Omental fat pad (tissue), 4 donors: Measurements from ENCODE around the gene ECSCR. TPM values are rescaled to one million over a fixed set of nuclear protein-coding genes. Genes with fewer than 3 reads are reported as not detected.

ENCODE experiments used
- ATAC-seq: fragments of 150-250 bp; one replicate; pipeline ENCODE4 v1.9.1; 2016; ENCODE audit warnings: mild to moderate bottlenecking, moderate library complexity; ENCODE audit not compliant: low FRiP score
- DNase-seq: peaks from one replicate; pipeline ENCODE4 v3.0.0-alpha.2; 2019; ENCODE audit warnings: low spot score
- total RNA-seq, 4 donors: library from RNA; depleted of rRNA; stranded (reverse); fragments of >200 nt; gene quantifications; one replicate each; pipeline ENCODE4 v1.1.0, GENCODE V29; 2016
- TF ChIP-seq, protein P1 (sequence below), 3 donors: fragments of 450-650 bp; IDR thresholded peaks; one replicate each; pipeline ENCODE4 v1.5.1; 2016 to 2017; ENCODE audit warnings: antibody characterized with exemption in 3 of 3, mild to moderate bottlenecking in 3 of 3, moderate library complexity in 2 of 3

Gene ECSCR
- total RNA-seq, 4 donors from 2014 or later = 17.9 to 57.4 (median 35.9) TPM

DNA sequence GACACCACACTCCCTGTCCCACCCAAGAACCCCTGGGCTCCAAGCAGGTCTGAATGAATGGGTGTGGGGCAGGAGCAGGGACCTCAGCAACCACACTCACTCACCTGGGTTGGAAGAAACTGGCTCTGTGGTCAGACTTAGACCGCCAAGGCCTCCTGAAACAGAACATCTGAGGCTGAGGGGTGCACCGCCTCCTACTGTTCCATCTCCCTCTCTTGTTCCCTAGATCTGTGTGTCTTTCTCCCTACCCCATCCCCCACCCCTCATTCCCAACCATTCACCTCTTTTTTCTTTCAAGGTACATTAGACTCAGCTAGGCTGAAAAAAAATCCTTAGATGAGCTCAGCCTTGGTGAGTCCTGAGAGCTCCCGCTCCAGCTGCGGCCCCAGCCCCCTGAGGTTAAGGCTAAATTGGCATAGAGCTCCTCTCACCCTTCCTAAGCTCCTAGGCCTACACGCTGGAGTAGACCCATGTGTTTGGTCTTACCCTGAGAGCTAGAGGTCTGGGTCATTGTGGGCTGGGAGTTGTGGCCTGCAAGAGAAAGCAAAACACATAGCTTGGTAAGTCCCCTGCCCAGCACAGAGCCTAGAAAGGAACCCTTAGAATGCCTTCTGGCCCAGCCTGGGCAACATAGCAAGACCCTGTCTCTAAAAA, 4.8 kb downstream of the ECSCR start:
- no peak for DNase-seq
- no peak for ATAC-seq
- TF ChIP-seq, protein P1, sequence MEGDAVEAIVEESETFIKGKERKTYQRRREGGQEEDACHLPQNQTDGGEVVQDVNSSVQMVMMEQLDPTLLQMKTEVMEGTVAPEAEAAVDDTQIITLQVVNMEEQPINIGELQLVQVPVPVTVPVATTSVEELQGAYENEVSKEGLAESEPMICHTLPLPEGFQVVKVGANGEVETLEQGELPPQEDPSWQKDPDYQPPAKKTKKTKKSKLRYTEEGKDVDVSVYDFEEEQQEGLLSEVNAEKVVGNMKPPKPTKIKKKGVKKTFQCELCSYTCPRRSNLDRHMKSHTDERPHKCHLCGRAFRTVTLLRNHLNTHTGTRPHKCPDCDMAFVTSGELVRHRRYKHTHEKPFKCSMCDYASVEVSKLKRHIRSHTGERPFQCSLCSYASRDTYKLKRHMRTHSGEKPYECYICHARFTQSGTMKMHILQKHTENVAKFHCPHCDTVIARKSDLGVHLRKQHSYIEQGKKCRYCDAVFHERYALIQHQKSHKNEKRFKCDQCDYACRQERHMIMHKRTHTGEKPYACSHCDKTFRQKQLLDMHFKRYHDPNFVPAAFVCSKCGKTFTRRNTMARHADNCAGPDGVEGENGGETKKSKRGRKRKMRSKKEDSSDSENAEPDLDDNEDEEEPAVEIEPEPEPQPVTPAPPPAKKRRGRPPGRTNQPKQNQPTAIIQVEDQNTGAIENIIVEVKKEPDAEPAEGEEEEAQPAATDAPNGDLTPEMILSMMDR (IDR thresholded peaks at IDR 0.05) = no peak

- TF ChIP-seq, protein P1 (IDR thresholded peaks at IDR 0.05) = no peak
- ATAC-seq = no peak
- no peak for DNase-seq
Measured at GRCh38 chr5:139457241-139457640, 5.3 kb downstream of the ECSCR start.

DNA sequence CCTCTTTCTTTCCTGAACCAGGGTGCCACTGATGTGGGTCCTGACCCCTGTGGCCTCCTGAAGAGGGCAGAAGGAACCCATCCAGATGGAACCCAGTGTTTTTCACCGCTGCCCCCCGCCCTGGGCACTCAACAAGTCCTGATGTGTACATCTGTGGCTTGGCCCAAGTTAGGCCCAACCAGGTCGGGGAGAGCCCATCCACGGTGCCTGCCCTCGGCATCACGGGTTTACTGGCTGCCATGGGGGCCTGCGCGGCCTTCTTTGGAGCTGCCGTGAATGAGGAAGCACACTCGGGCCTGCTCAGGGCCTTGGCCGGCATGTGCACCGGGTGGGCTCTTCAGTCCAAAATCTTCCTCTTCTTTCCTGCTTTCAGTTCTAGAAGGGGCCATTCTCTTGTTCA, 5.8 kb downstream of the ECSCR start:
- TF ChIP-seq, protein P1 (IDR thresholded peaks at IDR 0.05) = no peak
- DNase-seq (no peak), ATAC-seq (no peak)

DNA sequence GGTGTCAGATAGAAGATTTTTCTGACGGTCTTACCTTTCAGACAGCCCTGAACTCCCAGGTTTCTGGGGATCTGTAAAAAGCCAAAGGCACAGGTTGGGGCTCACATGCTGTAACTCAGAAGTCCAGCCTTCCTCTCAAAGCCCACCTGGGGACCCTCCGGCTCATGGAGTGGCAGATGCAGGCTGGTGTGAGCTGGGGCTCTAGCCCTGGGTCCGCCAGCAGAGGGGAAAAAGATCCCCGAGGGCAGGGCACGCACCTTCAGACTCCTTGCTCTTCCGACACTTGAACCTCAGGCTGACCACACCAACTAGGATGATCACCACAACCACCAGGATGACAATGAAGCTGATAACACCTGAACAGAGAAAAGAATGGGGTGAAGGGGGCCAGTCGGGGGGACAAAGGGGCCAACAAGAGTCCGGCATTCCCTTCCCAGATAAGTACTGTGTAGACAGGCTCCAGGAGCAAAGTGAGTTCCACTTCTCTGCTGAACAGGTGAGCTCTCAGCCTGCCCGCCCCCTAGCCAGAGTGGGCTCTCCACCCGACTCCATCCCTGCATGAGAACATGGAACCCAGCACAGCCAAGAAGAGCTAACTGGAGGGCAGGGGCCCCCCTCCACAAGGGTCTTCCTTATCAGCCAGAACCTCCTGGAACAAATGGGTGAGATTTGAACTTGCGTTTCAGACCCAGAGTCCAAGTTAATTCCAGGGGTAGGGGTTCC, 7.8 kb downstream of the ECSCR start:
- DNase-seq = no peak
- TF ChIP-seq, protein P1 (IDR thresholded peaks at IDR 0.05) = no peak
- no peak for ATAC-seq

- ATAC-seq (no peak), DNase-seq (no peak)
- TF ChIP-seq, protein P1 (IDR thresholded peaks at IDR 0.05) = no peak
Measured at GRCh38 chr5:139453683-139454567, 8.6 kb downstream of the ECSCR start.

DNA sequence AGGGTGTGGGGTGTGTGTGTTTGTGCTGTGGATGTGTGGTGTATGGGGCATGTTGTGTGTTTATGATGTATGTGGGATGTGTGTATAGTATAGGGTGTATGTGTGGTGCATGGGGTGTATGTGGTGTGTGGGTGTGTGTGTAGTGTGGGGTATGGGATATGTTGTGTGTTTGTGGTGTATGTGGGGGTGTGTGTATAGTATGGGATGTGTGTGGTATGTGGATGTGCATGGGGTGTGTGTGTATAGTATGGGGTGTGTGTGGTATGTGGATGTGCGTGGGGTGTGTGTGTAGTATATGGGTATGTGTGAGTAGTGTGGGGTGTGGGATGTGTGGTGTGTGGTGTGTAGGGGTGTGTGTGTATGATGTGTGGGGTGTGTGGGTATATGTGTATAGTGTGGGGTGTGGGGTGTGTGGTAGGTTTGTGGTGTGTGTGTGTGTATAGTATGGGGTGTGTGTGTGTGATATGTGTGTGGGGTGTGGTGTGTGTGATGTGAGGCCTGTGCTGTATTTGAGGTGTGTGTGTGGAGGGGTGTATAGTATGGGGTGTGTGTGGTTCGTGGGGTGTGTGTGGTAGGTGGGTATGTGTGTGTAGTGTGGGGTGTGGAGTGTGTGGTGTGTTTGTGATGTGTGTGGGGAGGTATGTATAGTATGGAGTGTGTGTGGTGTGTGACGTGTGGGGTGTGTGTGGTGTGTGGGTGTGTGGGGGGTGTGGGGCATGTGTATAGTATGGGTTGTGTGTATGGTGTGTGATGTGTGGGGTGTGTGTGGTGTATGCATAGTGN, 10.5 kb downstream of the ECSCR start:
- ATAC-seq = no peak
- no peak for DNase-seq
- TF ChIP-seq, protein P1 (IDR thresholded peaks at IDR 0.05) = no peak
